HG02678 (cell line): Measurements from ENCODE around the gene MRPS24.
A peak's percentile ranks its signal among the peaks of the same experiment; 100 is the strongest.
"Not testable (repeated sequence)": the region's sequence is repeated elsewhere in the genome, so short reads cannot be mapped to it uniquely, and the experiment has no call there.

Experiments used
- ATAC-seq: cut with Tn5 transposase; IDR thresholded peaks from one replicate; pipeline ENCODE4 v1.9.1; 2021; ENCODE audit warnings: mild to moderate bottlenecking, moderate library complexity; ENCODE audit not compliant: unreplicated experiment

Gene MRPS24

DNA sequence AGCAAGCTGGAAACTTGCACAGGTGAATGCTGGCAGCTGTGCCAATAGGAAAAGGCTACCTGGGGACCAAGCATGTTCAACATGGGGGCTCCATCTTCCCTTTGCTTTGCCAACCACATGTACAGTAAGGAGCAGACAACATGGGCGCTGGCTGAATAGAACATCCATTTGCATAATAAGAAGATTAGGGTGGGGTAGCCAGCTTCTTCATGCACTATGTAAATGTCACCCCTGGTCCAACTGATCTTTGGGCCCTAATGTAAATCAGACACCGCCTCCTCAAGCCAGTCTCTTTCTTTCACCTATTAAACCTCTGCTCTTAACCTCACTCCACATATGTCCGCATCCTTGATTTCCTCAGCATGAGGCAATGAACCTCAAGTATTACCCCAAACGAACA is 26.0 kb downstream of the MRPS24 start:
- ATAC-seq: no peak

GRCh38 chr7:43838201-43838658 is 31.1 kb downstream of the MRPS24 start:
- no peak for ATAC-seq

GRCh38 chr7:43834463-43835251 is 34.7 kb downstream of the MRPS24 start:
- ATAC-seq: peak; percentile 61

DNA sequence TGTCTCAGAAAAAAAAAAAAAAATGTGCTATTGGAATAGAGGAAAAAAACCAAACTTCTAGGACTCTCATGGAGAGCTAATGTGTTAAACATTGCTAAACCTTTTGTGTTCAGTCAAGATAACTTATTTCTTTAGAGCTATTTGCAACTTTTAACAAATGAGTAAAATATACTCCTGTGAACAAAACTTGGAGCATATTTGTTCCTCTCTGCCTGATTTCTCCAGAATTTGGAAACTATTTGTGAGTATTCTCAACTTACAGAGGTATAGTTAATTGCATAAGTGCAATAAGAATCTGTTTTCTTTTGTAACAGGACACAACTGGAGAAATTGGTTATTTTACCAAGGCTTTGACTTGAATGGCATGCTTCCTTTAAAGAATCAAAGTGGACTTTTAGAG is 38.4 kb downstream of the MRPS24 start:
- ATAC-seq: not testable (repeated sequence)

DNA sequence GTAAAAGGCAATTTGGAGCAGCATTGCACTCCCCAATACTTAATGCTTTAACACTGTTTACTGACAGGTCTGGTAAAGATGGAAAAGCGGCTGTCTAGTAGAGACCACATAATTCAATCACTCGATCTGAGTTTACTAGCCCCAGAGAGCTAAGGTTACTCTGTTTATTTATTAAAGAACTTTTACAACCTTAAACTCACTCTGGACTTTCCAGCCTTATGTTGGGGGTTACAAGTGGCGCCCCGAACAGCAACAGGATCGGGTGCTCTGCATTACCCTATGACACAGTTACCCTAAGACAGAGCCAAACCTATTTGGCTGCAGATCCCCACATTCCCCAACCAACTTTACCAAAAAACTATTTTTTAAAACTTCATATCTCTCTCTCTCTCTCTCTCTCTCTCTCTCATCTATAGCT is 43.9 kb downstream of the MRPS24 start:
- no peak for ATAC-seq

- no peak for ATAC-seq
Measured at GRCh38 chr7:43824963-43825362, 44.4 kb downstream of the MRPS24 start.

DNA sequence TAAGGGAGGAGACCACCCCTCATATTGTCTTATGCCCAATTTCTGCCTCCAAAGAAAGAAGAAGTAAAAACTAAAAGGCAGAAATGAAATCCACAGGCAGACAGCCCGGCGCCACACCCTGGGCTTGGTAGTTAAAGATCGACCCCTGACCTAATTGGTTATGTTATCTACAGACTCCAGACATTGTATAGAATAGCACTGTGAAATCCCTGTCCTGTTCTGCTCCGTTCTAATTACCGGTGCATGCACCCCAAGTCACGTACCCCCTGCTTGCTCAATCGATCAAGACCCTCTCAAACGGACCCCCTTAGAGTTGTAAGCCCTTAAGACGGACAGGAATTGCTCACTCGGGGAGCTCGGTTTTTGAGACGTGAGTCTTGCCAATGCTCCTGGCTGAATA is 44.8 kb downstream of the MRPS24 start:
- ATAC-seq: not testable (repeated sequence)

GRCh38 chr7:43823941-43824340 is 45.4 kb downstream of the MRPS24 start:
- no peak for ATAC-seq

DNA sequence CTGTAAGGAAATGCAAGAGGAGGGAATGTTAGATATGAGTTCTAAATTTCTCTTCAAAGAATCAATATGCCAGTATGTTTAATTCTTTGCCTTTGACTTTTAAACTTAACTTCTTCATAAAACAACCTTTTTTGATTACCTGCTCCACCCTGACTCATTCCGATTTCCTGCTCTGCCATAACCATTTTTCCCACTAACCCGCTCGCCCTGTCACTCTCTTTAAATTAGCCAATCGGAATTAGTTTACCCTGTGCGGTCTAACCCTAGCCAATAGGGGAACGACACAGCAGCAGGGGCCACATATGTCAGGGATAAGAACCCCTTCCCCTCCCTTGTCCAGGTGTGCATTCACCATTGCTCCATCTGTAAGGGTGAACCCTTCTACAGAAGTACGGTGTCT is 45.9 kb downstream of the MRPS24 start:
- ATAC-seq: not testable (repeated sequence)
